CD8-positive, alpha-beta memory T cell (primary cell): ENCODE results near the gene FUOM. TPM values are rescaled to one million over a fixed set of nuclear protein-coding genes. Genes with fewer than 3 reads are reported as not detected.
A peak's percentile ranks its signal among the peaks of the same experiment; 100 is the strongest.

Source experiments
- CTCF ChIA-PET: fragments of 350-600 bp; sonication (Branson Sonifier 250); formaldehyde crosslinking; loops from one replicate; lab custom pipeline; 2021; ENCODE audit warnings: antibody characterized with exemption; lab: Charles Lee
- POLR2A ChIA-PET: fragments of 350-600 bp; sonication (Branson Sonifier 250); formaldehyde crosslinking; loops from one replicate; lab custom pipeline; 2021; ENCODE audit warnings: antibody characterized with exemption; lab: Charles Lee
- DNase-seq, 5 donors: peaks; one replicate each; pipeline versions ENCODE4 v3.0.0 to v3.0.0-alpha.2; 2020 to 2022; ENCODE audit warnings: mixed read lengths in 1 of 5
- H3K27ac ChIP-seq: one replicate; pipeline ENCODE4 v1.7.0; 2013; ENCODE audit warnings: low read depth, mild to moderate bottlenecking, low read length, moderate library complexity
- H3K27me3 ChIP-seq: 2 replicates; pipeline ENCODE4 v1.7.0; 2013; ENCODE audit warnings: low read length, mild to moderate bottlenecking; ENCODE audit not compliant: insufficient read depth, poor library complexity, severe bottlenecking
- H3K36me3 ChIP-seq: 2 replicates; pipeline ENCODE4 v1.7.0; 2013; ENCODE audit warnings: mild to moderate bottlenecking, low read length, moderate library complexity; ENCODE audit not compliant: insufficient read depth
- H3K4me1 ChIP-seq: 2 replicates; pipeline ENCODE4 v1.7.0; 2013; ENCODE audit warnings: mild to moderate bottlenecking, low read length, moderate library complexity; ENCODE audit not compliant: insufficient read depth
- H3K4me3 ChIP-seq: 2 replicates; pipeline ENCODE4 v1.7.0; 2013; ENCODE audit warnings: mild to moderate bottlenecking, low read length
- H3K9me3 ChIP-seq: 2 replicates; pipeline ENCODE4 v1.7.0; 2013; ENCODE audit warnings: mild to moderate bottlenecking, low read length
- H3K27ac Mint-ChIP-seq, 8 donors: one replicate each; pipeline ENCODE4 v1.8.0; 2020 to 2021; ENCODE audit warnings: mixed read lengths in 8 of 8, mild to moderate bottlenecking in 6 of 8, inconsistent platforms in 3 of 8, moderate library complexity in 3 of 8
- H3K27me3 Mint-ChIP-seq, 2 donors: one replicate each; pipeline ENCODE4 v1.8.0; 2020 to 2021; ENCODE audit warnings: mixed read lengths in 2 of 2, mild to moderate bottlenecking in 1 of 2, moderate library complexity in 1 of 2
- H3K36me3 Mint-ChIP-seq, 3 donors: one replicate each; pipeline ENCODE4 v1.8.0; 2020 to 2021; ENCODE audit warnings: mixed read lengths in 3 of 3, inconsistent platforms in 1 of 3, mild to moderate bottlenecking in 1 of 3
- H3K4me1 Mint-ChIP-seq, 3 donors: one replicate each; pipeline ENCODE4 v1.8.0; 2020 to 2021; ENCODE audit warnings: mixed read lengths in 3 of 3, inconsistent platforms in 1 of 3, mild to moderate bottlenecking in 1 of 3
- H3K4me3 Mint-ChIP-seq, 7 donors: one replicate each; pipeline ENCODE4 v1.8.0; 2020 to 2021; ENCODE audit warnings: mixed read lengths in 7 of 7, mild to moderate bottlenecking in 6 of 7, moderate library complexity in 4 of 7, inconsistent platforms in 2 of 7
- H3K9me3 Mint-ChIP-seq, 5 donors: one replicate each; pipeline ENCODE4 v1.8.0; 2020 to 2022; ENCODE audit warnings: mixed read lengths in 5 of 5, mild to moderate bottlenecking in 3 of 5, moderate library complexity in 2 of 5, inconsistent platforms in 1 of 5
- polyA plus RNA-seq: library from polyadenylated mRNA; unstranded; fragments of 300-500 nt; fragmentation: Illumina TruSeq; gene quantifications from one replicate; pipeline ENCODE4 v1.2.3, GENCODE V29; 2021
- total RNA-seq, 2 experiments: library from RNA; stranded (reverse); gene quantifications; one replicate each; pipeline ENCODE4 v1.2.3, GENCODE V29; 2021

The FUOM gene
- total and polyA plus RNA-seq, 3 experiments from 2014 or later = 22.9 to 39.8 (median 34.6) TPM

DNA sequence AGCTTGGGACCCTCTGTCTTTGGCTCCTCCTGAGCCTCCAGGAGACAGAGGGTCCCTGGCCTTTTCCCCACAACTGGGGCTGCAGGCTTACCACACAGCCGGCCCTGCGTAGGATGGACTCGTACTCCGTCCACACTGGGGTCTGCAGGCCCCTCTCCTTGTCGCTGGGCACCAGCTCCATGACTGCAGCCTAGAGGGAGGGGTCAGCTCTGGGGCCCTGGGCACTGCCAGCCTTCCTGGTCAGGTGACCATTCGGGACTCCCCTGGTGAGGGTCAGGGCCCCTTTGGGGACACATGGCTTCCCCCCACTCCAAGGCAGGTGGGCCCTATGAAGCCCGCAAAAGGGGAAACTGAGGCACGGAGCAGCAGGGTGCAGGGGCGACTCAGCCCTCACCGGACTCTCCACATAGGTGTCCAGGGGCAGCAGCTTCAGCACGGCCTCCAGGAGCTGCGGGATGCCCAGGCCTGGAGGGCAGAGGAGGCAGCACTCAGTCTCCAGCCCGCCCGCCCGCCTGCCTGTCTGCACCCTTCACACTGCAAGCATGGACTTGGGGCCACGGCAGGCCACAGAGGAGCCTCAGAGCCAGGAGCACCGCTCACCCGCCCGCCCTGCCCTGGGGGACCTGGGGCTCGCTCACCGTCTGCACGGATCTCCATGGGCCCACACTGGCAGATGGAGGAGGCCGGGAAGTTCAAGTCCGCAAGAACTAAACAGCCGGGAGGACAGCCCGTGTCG is 1.1 kb downstream of the FUOM start:
- Histone ChIP-seq H3K4me3 (peak overlapping the region; percentile 59), H3K9me3 (no peaks in the 10 kb centered on the region), H3K36me3 (no peaks in the 10 kb centered on the region), H3K27ac (peak overlapping the region; percentile 38), H3K27me3 (no peaks in the 10 kb centered on the region), H3K4me1 (peaks cover 6% of the 10 kb centered on the region)
- ChIA-PET POLR2A (interaction anchor here (1.1 to 1.9 kb wide), 3 partner anchors 21 to 33 kb away, joined by 3 to 7 read pairs (median 4); partner anchors contain the start of gene PAOX), CTCF (interaction anchor here (1.3 to 4.0 kb wide), 3 partner anchors 20 to 27 kb away, joined by 3 to 19 read pairs (median 3); partner anchors contain the start of gene CALY)
- H3K4me3 Mint-ChIP-seq = peak overlapping the region; percentile 61 to 82 (median 76)
- H3K36me3 Mint-ChIP-seq = no peaks in the 10 kb centered on the region
- H3K27ac Mint-ChIP-seq = peak overlapping the region in 2 of 8 donors; percentile 10 to 55
- H3K9me3 Mint-ChIP-seq = no peaks in the 10 kb centered on the region
- H3K27me3 Mint-ChIP-seq = peaks cover 0 to 1% of the 10 kb centered on the region in 2 donors
- peaks cover 7 to 31% (median 19%) of the 10 kb centered on the region in 3 donors for H3K4me1 Mint-ChIP-seq
- DNase-seq = no peak

GRCh38 chr10:133355991-133356390 is 1.8 kb downstream of the FUOM start:
- Mint-ChIP-seq H3K36me3 (no peaks in the 10 kb centered on the region), H3K27me3 (peaks cover 0 to 1% of the 10 kb centered on the region in 2 donors), H3K27ac (no peak overlapping the region), H3K4me3 (peak overlapping the region; percentile 19 to 80 (median 67)), H3K9me3 (no peaks in the 10 kb centered on the region), H3K4me1 (peaks cover 5 to 24% (median 12%) of the 10 kb centered on the region in 3 donors)
- Histone ChIP-seq H3K36me3 (no peaks in the 10 kb centered on the region), H3K27me3 (no peaks in the 10 kb centered on the region), H3K4me1 (peaks cover 6% of the 10 kb centered on the region), H3K9me3 (no peaks in the 10 kb centered on the region), H3K4me3 (no peak overlapping the region), H3K27ac (no peak overlapping the region)
- ChIA-PET CTCF (interaction anchor here (1.3 to 4.0 kb wide), 3 partner anchors 19 to 26 kb away, joined by 3 to 19 read pairs (median 3); partner anchors contain the start of gene CALY), POLR2A (interaction anchor here (1.1 to 1.3 kb wide), 2 partner anchors 20 to 23 kb away, joined by 3 to 4 read pairs; partner anchors contain the start of gene PAOX)
- DNase-seq = no peak

GRCh38 chr10:133355266-133355665 is 2.6 kb downstream of the FUOM start:
- Mint-ChIP-seq H3K4me1 (peaks cover 4 to 17% (median 5%) of the 10 kb centered on the region in 3 donors), H3K27me3 (peaks cover 0 to 1% of the 10 kb centered on the region in 2 donors), H3K36me3 (no peaks in the 10 kb centered on the region), H3K27ac (no peak overlapping the region), H3K4me3 (no peak overlapping the region), H3K9me3 (no peaks in the 10 kb centered on the region)
- no peaks in the 10 kb centered on the region for H3K27me3 ChIP-seq
- H3K36me3 ChIP-seq = no peaks in the 10 kb centered on the region
- no peak overlapping the region for H3K4me3 ChIP-seq
- no peak for DNase-seq
- ChIA-PET POLR2A (no interaction called here), CTCF (interaction anchor here (1.3 to 4.0 kb wide), 2 partner anchors 19 to 26 kb away, joined by 3 to 19 read pairs; partner anchors contain the start of gene CALY)
- H3K27ac ChIP-seq = no peak overlapping the region
- peaks cover 6% of the 10 kb centered on the region for H3K4me1 ChIP-seq
- no peaks in the 10 kb centered on the region for H3K9me3 ChIP-seq

DNA sequence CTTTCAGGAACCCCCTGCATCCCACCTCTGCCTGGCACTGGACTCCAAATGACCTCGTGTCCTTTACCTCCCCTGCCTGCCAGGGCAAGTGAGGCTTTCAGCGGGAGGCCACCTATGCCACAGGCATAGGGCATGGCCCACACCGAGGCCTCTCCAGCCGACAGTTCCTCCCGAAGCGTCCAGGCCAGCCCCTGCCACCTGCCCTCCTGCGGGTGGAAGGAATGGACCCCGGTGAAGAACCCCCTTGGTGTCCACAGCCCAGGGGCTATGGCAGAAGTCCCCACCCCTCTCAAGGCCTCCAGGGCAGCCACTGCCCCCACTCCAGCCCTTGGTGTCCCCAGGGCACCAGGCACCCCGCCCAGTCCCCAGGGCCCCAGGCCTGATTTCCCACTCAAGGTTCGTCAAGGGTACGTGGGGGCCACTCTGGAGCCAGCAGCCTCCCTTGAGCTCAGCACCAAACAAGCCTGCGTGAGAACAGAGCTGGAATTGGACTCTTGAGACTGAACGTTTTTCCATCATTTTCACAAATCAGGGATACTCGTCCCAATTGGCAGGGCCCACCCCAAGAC is 3.1 kb downstream of the FUOM start:
- H3K4me3 ChIP-seq = no peak overlapping the region
- POLR2A ChIA-PET = no interaction called here
- Mint-ChIP-seq H3K36me3 (no peaks in the 10 kb centered on the region), H3K4me3 (no peak overlapping the region), H3K27me3 (peaks cover 0 to 1% of the 10 kb centered on the region in 2 donors), H3K27ac (no peak overlapping the region), H3K4me1 (peaks cover 0 to 12% (median 3%) of the 10 kb centered on the region in 3 donors), H3K9me3 (no peaks in the 10 kb centered on the region)
- H3K27ac ChIP-seq = no peak overlapping the region
- no peaks in the 10 kb centered on the region for H3K27me3 ChIP-seq
- no peak for DNase-seq
- CTCF ChIA-PET = interaction anchor here (4.0 kb wide), 1 partner anchor 25 kb away, joined by 19 read pairs; no protein-coding TSS in a partner anchor
- H3K36me3 ChIP-seq = no peaks in the 10 kb centered on the region
- peaks cover 6% of the 10 kb centered on the region for H3K4me1 ChIP-seq
- no peaks in the 10 kb centered on the region for H3K9me3 ChIP-seq

DNA sequence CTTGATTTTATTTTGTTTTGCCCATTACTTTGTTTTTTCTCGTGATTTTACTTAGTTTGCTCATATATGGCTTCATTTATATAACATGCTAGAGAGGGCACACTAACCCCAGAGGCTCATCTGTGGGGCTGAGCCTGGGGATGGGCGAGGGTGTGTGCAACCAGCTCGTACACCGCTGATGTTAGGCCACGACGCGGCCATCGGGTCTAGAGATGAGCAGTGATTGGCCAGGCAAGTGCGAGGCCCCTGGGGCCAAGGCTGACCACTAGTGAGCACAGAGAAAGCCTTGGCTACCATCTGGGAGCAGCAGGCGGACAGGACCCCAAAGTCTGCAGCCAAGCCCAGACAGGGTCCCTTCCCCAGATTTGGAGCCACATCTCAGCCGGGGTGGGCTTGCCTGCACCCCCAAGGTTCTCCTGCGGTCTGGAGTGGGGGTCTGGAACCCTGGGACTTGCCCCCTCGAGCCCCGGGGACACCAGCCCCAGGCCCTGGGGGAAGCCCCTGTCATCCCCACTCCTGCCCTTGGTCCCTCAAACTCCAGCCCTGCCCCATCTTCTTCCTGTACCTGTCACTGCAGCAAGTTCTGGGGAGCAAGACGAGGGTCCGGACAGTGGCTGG is 3.7 kb downstream of the FUOM start:
- no peaks in the 10 kb centered on the region for H3K27me3 ChIP-seq
- no peaks in the 10 kb centered on the region for H3K9me3 Mint-ChIP-seq
- H3K27ac ChIP-seq = no peak overlapping the region
- H3K4me3 ChIP-seq = no peak overlapping the region
- H3K36me3 Mint-ChIP-seq = no peaks in the 10 kb centered on the region
- H3K36me3 ChIP-seq = no peaks in the 10 kb centered on the region
- no peak for DNase-seq
- POLR2A ChIA-PET = no interaction called here
- H3K4me3 Mint-ChIP-seq = no peak overlapping the region
- no peaks in the 10 kb centered on the region for H3K9me3 ChIP-seq
- peaks cover 6% of the 10 kb centered on the region for H3K4me1 ChIP-seq
- peaks cover 0 to 9% (median 3%) of the 10 kb centered on the region in 3 donors for H3K4me1 Mint-ChIP-seq
- CTCF ChIA-PET = interaction anchor here (1.3 kb wide), 1 partner anchor 25 kb away, joined by 5 read pairs; no protein-coding TSS in a partner anchor
- peaks cover 2 to 4% of the 10 kb centered on the region in 2 donors for H3K27me3 Mint-ChIP-seq
- peak overlapping the region in 1 of 8 donors; percentile 47 for H3K27ac Mint-ChIP-seq

DNA sequence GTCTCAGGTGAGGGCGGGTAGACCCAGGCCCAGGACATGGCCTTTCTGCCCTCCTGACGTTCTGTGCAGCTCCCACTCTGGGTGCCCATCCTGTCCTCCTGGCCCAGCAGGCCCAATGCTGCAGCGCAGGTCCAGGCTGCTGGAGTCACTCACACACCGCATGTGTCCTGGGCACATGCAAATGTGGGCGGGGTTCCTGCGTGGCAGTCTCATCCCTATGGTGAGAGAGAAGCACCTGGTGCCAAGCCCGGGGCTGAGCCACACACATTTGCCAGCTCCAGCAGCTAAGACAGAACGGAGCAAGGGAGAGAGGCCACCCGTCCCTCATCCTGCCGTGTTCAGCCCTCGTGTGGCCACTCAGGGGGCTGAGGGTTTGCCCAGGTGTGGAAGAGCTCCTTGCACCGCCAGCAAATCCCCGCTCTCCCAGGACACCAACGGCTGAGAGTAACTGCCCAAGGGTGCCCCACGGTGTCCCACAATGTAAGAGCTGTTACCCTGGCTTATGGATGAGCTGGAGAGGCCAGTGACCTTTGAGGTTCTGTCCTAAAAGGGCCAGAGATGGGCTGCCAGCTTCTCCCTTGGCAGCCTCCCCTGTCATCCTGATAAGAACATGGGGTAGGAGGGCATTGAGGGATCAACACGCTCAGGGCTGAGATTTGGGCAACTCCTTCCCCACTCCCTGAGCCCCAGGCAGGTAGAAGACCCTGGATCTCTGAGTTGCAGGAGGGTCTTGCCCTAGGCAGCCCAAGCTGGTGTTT is 4.4 kb downstream of the FUOM start:
- no peaks in the 10 kb centered on the region for H3K9me3 Mint-ChIP-seq
- Histone ChIP-seq H3K4me1 (peaks cover 6% of the 10 kb centered on the region), H3K36me3 (no peaks in the 10 kb centered on the region), H3K9me3 (no peaks in the 10 kb centered on the region), H3K4me3 (no peak overlapping the region), H3K27ac (no peak overlapping the region), H3K27me3 (no peaks in the 10 kb centered on the region)
- H3K4me3 Mint-ChIP-seq = no peak overlapping the region
- no peaks in the 10 kb centered on the region for H3K36me3 Mint-ChIP-seq
- H3K27ac Mint-ChIP-seq = no peak overlapping the region
- H3K4me1 Mint-ChIP-seq = peaks cover 0 to 5% (median 3%) of the 10 kb centered on the region in 3 donors
- POLR2A ChIA-PET = interaction anchor here (0.5 to 0.7 kb wide), 2 partner anchors 17 to 96 kb away, joined by 3 to 5 read pairs; partner anchors contain the start of gene CALY
- no peak for DNase-seq
- CTCF ChIA-PET = interaction anchor here (1.3 kb wide), 1 partner anchor 24 kb away, joined by 5 read pairs; no protein-coding TSS in a partner anchor
- H3K27me3 Mint-ChIP-seq = peaks cover 4 to 6% of the 10 kb centered on the region in 2 donors
